Heart left ventricle (tissue), 16 donors: ENCODE data around the gene PCBP3. TPM values are rescaled to one million over a fixed set of nuclear protein-coding genes. Genes with fewer than 3 reads are reported as not detected.

ENCODE experiments used
- ATAC-seq, 4 donors: fragments of 200-7000 bp; cut with Tn5 transposase; one replicate each; pipeline ENCODE4 v1.9.1; 2020 to 2022; ENCODE audit warnings: moderate library complexity in 4 of 4, mild to moderate bottlenecking in 3 of 4, moderate number of reproducible peaks in 1 of 4
- DNase-seq, 5 donors: peaks; one replicate each; pipeline ENCODE4 v3.0.0-alpha.2; 2020
- H3K27ac ChIP-seq, 12 donors: fragments of 200-600 bp; sonication (generic) in 4 of 12; one replicate each; pipeline versions ENCODE4 v1.5.0 to v1.8.0; 2016 to 2022; ENCODE audit warnings: mild to moderate bottlenecking in 2 of 12
- H3K27me3 ChIP-seq, 9 donors: fragments of 200-600 bp; sonication (generic) in 2 of 9; one replicate each; pipeline versions ENCODE4 v1.5.1 to v1.8.0; 2016 to 2022; ENCODE audit warnings: mild to moderate bottlenecking in 3 of 9
- H3K36me3 ChIP-seq, 9 donors: fragments of 200-600 bp; sonication (generic) in 2 of 9; one replicate each; pipeline versions ENCODE4 v1.5.0 to v1.8.0; 2018 to 2022; ENCODE audit warnings: mild to moderate bottlenecking in 2 of 9
- H3K4me1 ChIP-seq, 12 donors: fragments of 200-600 bp; sonication (generic) in 4 of 12; one replicate each; pipeline versions ENCODE4 v1.5.0 to v1.8.0; 2016 to 2022; ENCODE audit warnings: mild to moderate bottlenecking in 3 of 12
- H3K4me3 ChIP-seq, 12 donors: fragments of 200-600 bp; sonication (generic) in 4 of 12; one replicate each; pipeline versions ENCODE4 v1.5.0 to v1.8.0; 2017 to 2022; ENCODE audit warnings: mild to moderate bottlenecking in 9 of 12, moderate library complexity in 4 of 12
- H3K9me3 ChIP-seq, 12 donors: fragments of 200-600 bp; sonication (generic) in 4 of 12; one replicate each; pipeline versions ENCODE4 v1.5.0 to v1.8.0; 2016 to 2022; ENCODE audit warnings: mild to moderate bottlenecking in 1 of 12
- POLR2A ChIP-seq, 2 donors: fragments of 450-650 bp; IDR thresholded peaks; one replicate each; pipeline ENCODE4 v1.6.1; 2017; ENCODE audit warnings: antibody characterized with exemption in 2 of 2, mild to moderate bottlenecking in 2 of 2, moderate library complexity in 2 of 2
- WGBS, 4 donors: extraction: QIAGEN DNeasy Blood & Tissue Kit in 2 of 4; methylation state at CpG; one replicate each; pipeline versions ENCODE4 v1.1.5 to v1.1.7; 2013 to 2018; 5-methylcytosine and 5-hydroxymethylcytosine counted together
- intact Hi-C, 10 donors: fragments of 100-400 bp; cut with DNase I; formaldehyde crosslinking; loops; one replicate each; pipeline versions ENCODE4 v1.11.1 to v1.14.2; 2022
- polyA plus RNA-seq, 2 donors: library from polyadenylated mRNA; stranded (reverse); fragments of 200-250 nt; gene quantifications; one replicate each; pipeline ENCODE4 v1.2.3, GENCODE V29; 2013
- total RNA-seq, 9 donors: library from RNA; depleted of rRNA in 2 of 9; stranded (reverse); fragments of >200 nt in 2 of 9; fragmentation: NEBNext Ultra II Directional in 3 of 9; extraction: Animal tissue kit (Norgen Biotek cat#: 25700) in 3 of 9; gene quantifications; one replicate each; pipeline versions ENCODE4 v1.1.0 to v1.2.4, GENCODE V29; 2016 to 2023
- TF ChIP-seq, protein P1 (sequence below), 12 donors: fragments of 200-600 bp; sonication (generic) in 4 of 12; IDR thresholded peaks; one replicate each; pipeline versions ENCODE4 v1.5.0 to v1.8.0; 2018 to 2022; ENCODE audit warnings: antibody characterized with exemption in 12 of 12, mild to moderate bottlenecking in 5 of 12
- donor health status: ischemic (EF 13 %, LVEDD 7.1; RV severe dilation, severe dysfunction).
- donor health status: healthy with polysubstance abuse.
- donor health status: DM: no; HTN: yes; CAD: no.
- donor health status: DM: no; HTN: no; CAD: no.
- donor health status: ischemic (EF 25% LVEDD 6.9; RV normal size, moderate dysfunction).
- donor health status: ischemic (EF 25% LVEDD 5.7; RV mildly dilated, moderate dysfunction).
- donor health status: healthy.
- donor health status: DM: yes; HTN: yes; CAD: no.
- donor health status: ischemic (EF 35%, LVEDD 5.7; RV mildly dilated, moderate dysfunction).
- donor health status: nonischemic (EF 11% LVEDD 7.7; RV severe dilation, severe dysfunction).
- donor health status: DM: yes; HTN: yes; CAD: no.
- donor health status: PGD.
- donor health status: ischemic (EF 29% LVEDD 5.4; RV normal size, mild dysfunction).
- donor health status: nonischemic (EF 23%, LVEDD 6.1; RV moderate dilation, normal function).

The PCBP3 gene
- total and polyA plus RNA-seq, 11 donors, result 0.72 to 11.4 (median 2.5) TPM; not detected in 1

DNA sequence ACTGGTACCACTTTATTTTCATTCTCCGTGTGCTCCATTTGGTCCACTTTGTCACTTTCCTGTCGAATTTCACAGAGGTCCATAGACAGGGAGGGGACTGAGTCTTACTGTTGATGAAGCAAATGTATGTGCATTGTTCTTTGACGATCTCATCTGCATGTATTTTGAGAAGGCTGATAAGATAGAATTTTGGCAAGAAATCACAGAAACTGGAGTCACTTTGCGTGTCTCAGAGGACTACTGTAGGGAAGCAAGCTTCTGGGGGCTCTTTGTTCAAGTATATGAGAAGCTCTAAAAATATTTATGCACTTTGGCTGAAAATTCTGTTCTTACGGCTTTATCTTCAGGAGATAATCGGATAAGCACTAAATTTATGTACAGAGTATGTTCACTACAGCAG lies 78.1 kb downstream of the PCBP3 start:
- WGBS, 4 donors, result 46 to 59% (median 56%) methylated on average over 6 of the region's 6 CpGs
- Histone ChIP-seq H3K4me3 (no peak overlapping the region), H3K36me3 (no peaks in the 10 kb centered on the region), H3K9me3 (peaks cover 0 to 4% (median 0%) of the 10 kb centered on the region in 12 donors), H3K27ac (no peak overlapping the region), H3K27me3 (peaks cover 0 to 2% (median 0%) of the 10 kb centered on the region in 9 donors), H3K4me1 (peaks cover 0 to 7% (median 0%) of the 10 kb centered on the region in 12 donors)
- ATAC-seq, result no peak
- intact Hi-C loops, result no loop called here
- DNase-seq, result no peak
- no peak for TF ChIP-seq POLR2A (IDR thresholded peaks at IDR 0.05)
- TF ChIP-seq, protein P1, sequence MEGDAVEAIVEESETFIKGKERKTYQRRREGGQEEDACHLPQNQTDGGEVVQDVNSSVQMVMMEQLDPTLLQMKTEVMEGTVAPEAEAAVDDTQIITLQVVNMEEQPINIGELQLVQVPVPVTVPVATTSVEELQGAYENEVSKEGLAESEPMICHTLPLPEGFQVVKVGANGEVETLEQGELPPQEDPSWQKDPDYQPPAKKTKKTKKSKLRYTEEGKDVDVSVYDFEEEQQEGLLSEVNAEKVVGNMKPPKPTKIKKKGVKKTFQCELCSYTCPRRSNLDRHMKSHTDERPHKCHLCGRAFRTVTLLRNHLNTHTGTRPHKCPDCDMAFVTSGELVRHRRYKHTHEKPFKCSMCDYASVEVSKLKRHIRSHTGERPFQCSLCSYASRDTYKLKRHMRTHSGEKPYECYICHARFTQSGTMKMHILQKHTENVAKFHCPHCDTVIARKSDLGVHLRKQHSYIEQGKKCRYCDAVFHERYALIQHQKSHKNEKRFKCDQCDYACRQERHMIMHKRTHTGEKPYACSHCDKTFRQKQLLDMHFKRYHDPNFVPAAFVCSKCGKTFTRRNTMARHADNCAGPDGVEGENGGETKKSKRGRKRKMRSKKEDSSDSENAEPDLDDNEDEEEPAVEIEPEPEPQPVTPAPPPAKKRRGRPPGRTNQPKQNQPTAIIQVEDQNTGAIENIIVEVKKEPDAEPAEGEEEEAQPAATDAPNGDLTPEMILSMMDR (IDR thresholded peaks at IDR 0.05), result no peak

DNA sequence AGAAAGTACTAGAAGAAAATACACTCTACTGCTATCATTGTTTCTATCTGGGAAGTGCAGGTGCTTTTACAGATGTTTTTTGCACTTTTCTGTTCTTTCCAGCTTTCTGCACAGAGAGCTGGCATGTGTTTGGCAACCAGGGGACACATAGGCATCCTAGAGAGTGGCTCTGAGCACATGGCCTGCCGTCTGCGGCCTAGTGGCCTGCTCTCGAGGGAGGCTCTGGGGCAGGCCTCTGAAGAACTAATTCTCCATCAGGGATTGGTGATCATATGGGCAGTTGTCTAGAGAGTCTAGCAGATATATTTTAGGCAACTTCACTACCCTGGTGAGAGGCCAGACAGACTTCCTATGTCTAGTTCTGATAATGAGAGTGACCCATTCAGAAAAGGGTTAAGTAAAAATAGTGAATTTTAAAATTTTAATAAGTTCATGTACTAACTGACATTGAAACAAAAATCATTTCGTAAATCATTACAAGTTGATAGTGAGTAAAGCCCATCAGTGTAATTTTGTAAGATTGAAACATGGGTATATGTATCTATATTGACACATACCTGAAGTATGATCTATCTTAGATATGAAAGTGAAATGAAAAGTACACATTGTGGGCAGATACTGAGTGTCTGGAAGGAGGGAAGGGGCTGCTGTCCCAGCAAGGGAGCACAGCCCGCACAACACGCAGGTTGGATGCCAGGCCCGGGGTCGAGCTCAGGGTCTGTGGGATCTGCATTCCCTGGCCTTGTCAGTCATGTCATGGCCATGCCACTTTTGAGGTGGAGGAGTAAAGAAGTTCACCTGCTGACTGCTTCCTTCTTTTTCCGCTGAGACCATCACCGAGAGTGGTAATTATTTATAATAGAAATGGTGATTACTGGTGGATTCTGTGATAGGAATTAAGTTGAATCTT lies 79.8 kb downstream of the PCBP3 start:
- DNase-seq, result no peak
- Histone ChIP-seq H3K4me3 (no peak overlapping the region), H3K4me1 (peaks cover 0 to 7% (median 0%) of the 10 kb centered on the region in 12 donors), H3K36me3 (no peaks in the 10 kb centered on the region), H3K27me3 (peaks cover 0 to 2% (median 0%) of the 10 kb centered on the region in 9 donors), H3K27ac (no peak overlapping the region), H3K9me3 (no peaks in the 10 kb centered on the region)
- TF ChIP-seq, protein P1 (IDR thresholded peaks at IDR 0.05), result no peak
- TF ChIP-seq POLR2A (IDR thresholded peaks at IDR 0.05), result no peak
- intact Hi-C loops, result no loop called here
- 87 to 90% (median 89%) methylated on average over 10 of the region's 10 CpGs for WGBS, 4 donors
- no peak for ATAC-seq

DNA sequence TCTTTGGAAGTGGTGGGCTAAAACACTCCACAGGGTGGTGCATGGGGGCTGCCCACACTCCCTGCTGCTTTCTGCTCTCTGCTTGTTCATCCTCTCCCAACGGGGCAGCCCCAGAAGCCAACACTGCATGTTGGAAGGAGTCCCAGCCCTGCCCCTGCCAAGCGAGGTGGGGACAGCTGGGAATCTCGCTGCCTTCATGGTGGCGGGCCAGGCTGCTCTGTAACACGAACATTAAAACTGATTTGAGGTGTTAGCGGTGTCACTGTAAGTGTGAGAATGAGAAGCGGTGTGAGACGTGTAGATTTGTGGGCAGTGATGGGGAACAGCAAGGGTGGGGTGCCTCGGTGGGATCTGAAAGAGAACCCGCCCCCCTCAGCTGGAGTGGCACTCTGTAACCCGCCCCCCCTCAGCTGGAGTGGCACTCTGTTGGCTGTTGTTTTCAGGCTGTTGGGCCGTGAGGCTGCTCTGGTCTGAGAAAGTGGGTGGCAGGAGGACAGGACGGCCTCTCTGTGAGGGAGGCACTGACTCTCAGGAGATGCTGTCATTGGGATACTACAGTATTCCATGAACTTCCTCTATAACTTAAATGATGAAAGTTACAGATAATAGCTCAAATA lies 80.9 kb downstream of the PCBP3 start:
- peak; percentile 47 to 88 (median 74) for ATAC-seq
- peak in 4 of 5 donors; percentile 32 to 62 (median 49) for DNase-seq
- Histone ChIP-seq H3K4me3 (peak overlapping the region in 5 of 12 donors; percentile 3 to 33 (median 12)), H3K36me3 (no peaks in the 10 kb centered on the region), H3K9me3 (no peaks in the 10 kb centered on the region), H3K27ac (peak overlapping the region in 1 of 12 donors; percentile 45), H3K4me1 (peaks cover 0 to 7% (median 0%) of the 10 kb centered on the region in 12 donors), H3K27me3 (peaks cover 0 to 2% (median 0%) of the 10 kb centered on the region in 9 donors)
- TF ChIP-seq, protein P1 (IDR thresholded peaks at IDR 0.05), result no peak
- TF ChIP-seq POLR2A (IDR thresholded peaks at IDR 0.05), result no peak
- 23 to 42% (median 30%) methylated on average over 13 of the region's 13 CpGs for WGBS, 4 donors
- intact Hi-C loops, result no loop called here
